Naive thymus-derived CD4-positive, alpha-beta T cell (primary cell): ENCODE data around the gene ELFN2. TPM values are rescaled to one million over a fixed set of nuclear protein-coding genes. Genes with fewer than 3 reads are reported as not detected.

Experiments
- ATAC-seq: fragments of 150-1000 bp; cut with Tn5 transposase; 2 replicates; pipeline ENCODE4 v1.10.0; 2021; ENCODE audit warnings: mild to moderate bottlenecking, moderate library complexity
- CTCF ChIA-PET: fragments of 350-600 bp; sonication (Branson Sonifier 250); formaldehyde crosslinking; loops from one replicate; lab custom pipeline; 2021; ENCODE audit warnings: antibody characterized with exemption; lab: Charles Lee
- POLR2A ChIA-PET: fragments of 350-600 bp; sonication (Branson Sonifier 250); formaldehyde crosslinking; loops from one replicate; lab custom pipeline; 2021; ENCODE audit warnings: antibody characterized with exemption, inconsistent platforms; lab: Charles Lee
- DNase-seq, 9 donors: peaks; one replicate each; pipeline versions ENCODE4 v3.0.0 to v3.0.0-alpha.2; 2020 to 2022; ENCODE audit warnings: mixed read lengths in 1 of 9
- H3K27ac ChIP-seq: one replicate; pipeline ENCODE4 v1.7.0; 2013; ENCODE audit warnings: mild to moderate bottlenecking, low read depth, low read length, moderate library complexity
- H3K27me3 ChIP-seq, 2 donors: one replicate each; pipeline ENCODE4 v1.7.0; 2013; ENCODE audit warnings: low read length in 2 of 2, mild to moderate bottlenecking in 2 of 2, moderate library complexity in 2 of 2; ENCODE audit not compliant: control insufficient read depth in 2 of 2, insufficient read depth in 2 of 2
- H3K36me3 ChIP-seq, 3 experiments: 1 replicate in 2 of 3; 2 replicates in 1 of 3; pipeline ENCODE4 v1.7.0; 2013; ENCODE audit warnings: low read length in 3 of 3, mild to moderate bottlenecking in 3 of 3, moderate library complexity in 1 of 3; ENCODE audit not compliant: insufficient read depth in 3 of 3, control insufficient read depth in 2 of 3
- H3K4me1 ChIP-seq, 2 donors: one replicate each; pipeline ENCODE4 v1.7.0; 2013; ENCODE audit warnings: low read length in 2 of 2, mild to moderate bottlenecking in 2 of 2, moderate library complexity in 1 of 2; ENCODE audit not compliant: control insufficient read depth in 2 of 2, insufficient read depth in 2 of 2
- H3K4me3 ChIP-seq: 2 replicates; pipeline ENCODE4 v1.7.0; 2013; ENCODE audit warnings: mild to moderate bottlenecking, low read length
- H3K9me3 ChIP-seq, 3 experiments: 1 replicate in 2 of 3; 2 replicates in 1 of 3; pipeline ENCODE4 v1.7.0; 2013; ENCODE audit warnings: low read length in 3 of 3; ENCODE audit not compliant: control insufficient read depth in 2 of 3
- H3K27ac Mint-ChIP-seq, 9 donors: one replicate each; pipeline ENCODE4 v1.8.0; 2020 to 2022; ENCODE audit warnings: mixed read lengths in 9 of 9, mild to moderate bottlenecking in 8 of 9, moderate library complexity in 5 of 9, inconsistent platforms in 2 of 9
- H3K27me3 Mint-ChIP-seq, 5 donors: one replicate each; pipeline ENCODE4 v1.8.0; 2021 to 2022; ENCODE audit warnings: mixed read lengths in 5 of 5, mild to moderate bottlenecking in 1 of 5
- H3K36me3 Mint-ChIP-seq, 5 donors: one replicate each; pipeline ENCODE4 v1.8.0; 2020 to 2022; ENCODE audit warnings: mixed read lengths in 5 of 5, mild to moderate bottlenecking in 3 of 5, inconsistent platforms in 1 of 5
- H3K4me1 Mint-ChIP-seq, 7 donors: one replicate each; pipeline ENCODE4 v1.8.0; 2020 to 2022; ENCODE audit warnings: mixed read lengths in 7 of 7, mild to moderate bottlenecking in 3 of 7, inconsistent platforms in 1 of 7
- H3K4me3 Mint-ChIP-seq, 10 donors: one replicate each; pipeline ENCODE4 v1.8.0; 2020 to 2022; ENCODE audit warnings: mild to moderate bottlenecking in 10 of 10, mixed read lengths in 10 of 10, moderate library complexity in 6 of 10, inconsistent platforms in 2 of 10
- H3K9me3 Mint-ChIP-seq, 11 donors: one replicate each; pipeline ENCODE4 v1.8.0; 2020 to 2022; ENCODE audit warnings: mixed read lengths in 11 of 11, mild to moderate bottlenecking in 4 of 11, inconsistent platforms in 1 of 11, moderate library complexity in 1 of 11
- intact Hi-C, 2 donors: fragments of 100-400 bp; cut with micrococcal nuclease; formaldehyde crosslinking; loops; one replicate each; pipeline ENCODE4 v1.15.1; 2023
- polyA plus RNA-seq, 2 donors: library from polyadenylated mRNA; unstranded; fragments of 300-500 nt; fragmentation: Illumina TruSeq; gene quantifications; one replicate each; pipeline ENCODE4 v1.2.3, GENCODE V29; 2021
- total RNA-seq, 6 experiments: library from RNA in 5 of 6; stranded (reverse) in 5 of 6; gene quantifications; 1 replicate in 5 of 6; 2 replicates in 1 of 6; pipeline ENCODE4 v1.2.3 and lab custom pipeline; 2021 to 2026

ELFN2 gene
- total and polyA plus RNA-seq, 7 experiments from 2014 or later, result 0.10 to 0.66 (median 0.57) TPM; not detected in 2

DNA sequence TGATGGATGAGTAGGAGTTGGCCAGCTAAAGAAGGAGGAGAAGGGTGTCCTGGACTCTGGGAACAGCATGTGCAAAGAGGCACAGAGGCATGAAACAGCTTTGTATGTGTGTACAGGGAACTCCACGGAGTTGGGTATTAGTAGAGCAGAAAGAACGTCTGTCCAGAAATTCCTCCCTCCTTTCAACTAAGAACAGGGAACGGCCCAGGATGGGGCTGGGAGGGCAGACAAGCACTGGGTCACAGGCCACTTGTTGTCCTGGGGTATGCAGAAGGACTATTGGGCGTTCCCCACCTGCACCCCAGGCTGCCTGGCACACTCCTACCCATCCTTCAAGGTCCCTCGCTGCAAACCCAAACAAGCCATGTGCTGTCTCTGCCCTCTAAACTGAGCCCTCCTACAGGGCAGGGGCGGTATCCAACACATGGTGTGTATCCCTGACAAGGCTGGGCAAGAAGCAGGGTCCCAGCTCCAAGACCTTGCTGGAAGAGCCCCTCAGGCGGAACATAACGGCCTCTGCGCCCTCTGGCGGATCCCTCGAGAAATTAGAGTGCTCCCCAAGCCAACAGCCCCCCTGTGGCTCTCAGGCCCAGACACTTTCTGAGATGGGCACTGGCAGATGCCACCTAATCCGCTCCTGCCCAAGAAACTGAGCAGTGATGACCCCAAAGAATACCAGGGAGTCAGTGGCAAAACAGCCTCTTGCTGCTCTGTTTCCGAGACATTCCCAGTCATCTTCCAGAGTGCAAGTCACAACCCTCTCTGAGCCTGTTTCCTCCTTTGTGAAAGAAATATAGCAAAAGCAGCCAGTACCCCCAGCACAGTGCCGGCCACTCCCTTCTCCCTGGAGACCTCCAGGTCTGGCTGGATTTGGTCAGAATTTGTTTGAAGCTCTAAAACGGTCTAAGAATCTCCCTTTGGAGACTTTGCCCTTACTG, 1.6 kb upstream of the ELFN2 start:
- Mint-ChIP-seq H3K4me1 (peaks cover 0 to 25% (median 0%) of the 10 kb centered on the region in 7 donors), H3K27me3 (peaks cover 42 to 62% (median 52%) of the 10 kb centered on the region in 5 donors), H3K9me3 (peaks cover 0 to 8% (median 0%) of the 10 kb centered on the region in 11 donors), H3K36me3 (peaks cover 0 to 11% (median 0%) of the 10 kb centered on the region in 5 donors), H3K4me3 (peak overlapping the region in 8 of 10 donors; percentile 24 to 79 (median 40)), H3K27ac (no peak overlapping the region)
- ChIA-PET CTCF (interaction anchor here (0.5 to 4.1 kb wide), 17 partner anchors 9 to 765 kb away, joined by 3 to 33 read pairs (median 5); partner anchors contain the start of genes CYTH4 and MFNG), POLR2A (interaction anchor here (0.6 to 1.5 kb wide), 2 partner anchors 119 to 358 kb away, joined by 3 read pairs; no protein-coding TSS in a partner anchor)
- intact Hi-C loops, result loop anchor here (1.0 to 10.0 kb wide), 3 partner anchors 112 to 354 kb away; no protein-coding TSS in a partner anchor
- H3K9me3 ChIP-seq, result no peaks in the 10 kb centered on the region
- H3K36me3 ChIP-seq, result no peaks in the 10 kb centered on the region
- DNase-seq, result peak; percentile 23 to 64 (median 54)
- no peak overlapping the region for H3K4me3 ChIP-seq
- peak; percentile 69 for ATAC-seq
- H3K27me3 ChIP-seq, result peaks cover 12 to 14% of the 10 kb centered on the region in 2 donors
- H3K27ac ChIP-seq, result no peak overlapping the region
- peaks cover 5 to 8% of the 10 kb centered on the region in 2 donors for H3K4me1 ChIP-seq

- peaks cover 42 to 62% (median 52%) of the 10 kb centered on the region in 5 donors for H3K27me3 Mint-ChIP-seq
Observed at GRCh38 chr22:37427711-37428635, 694 bp upstream of the ELFN2 start.

GRCh38 chr22:37426706-37427134, 559 bp downstream of the ELFN2 start:
- DNase-seq (no peak), ATAC-seq (no peak)
- POLR2A ChIA-PET, result no interaction called here
- peaks cover 0 to 1% (median 0%) of the 10 kb centered on the region in 11 donors for H3K9me3 Mint-ChIP-seq
- Histone ChIP-seq H3K27me3 (peaks cover 12 to 14% of the 10 kb centered on the region in 2 donors), H3K4me1 (peaks cover 5 to 8% of the 10 kb centered on the region in 2 donors), H3K4me3 (peak overlapping the region; percentile 9), H3K27ac (no peak overlapping the region), H3K9me3 (no peaks in the 10 kb centered on the region), H3K36me3 (no peaks in the 10 kb centered on the region)
- peak overlapping the region in 9 of 10 donors; percentile 21 to 79 (median 63) for H3K4me3 Mint-ChIP-seq
- no peak overlapping the region for H3K27ac Mint-ChIP-seq
- CTCF ChIA-PET, result interaction anchor here (0.7 kb wide), 1 partner anchor 47 kb away, joined by 3 read pairs; no protein-coding TSS in a partner anchor
- H3K4me1 Mint-ChIP-seq, result peaks cover 0 to 14% (median 0%) of the 10 kb centered on the region in 7 donors
- peaks cover 36 to 61% (median 45%) of the 10 kb centered on the region in 5 donors for H3K27me3 Mint-ChIP-seq
- intact Hi-C loops, result loop anchor here in 1 of 2 donors (10.0 kb wide), 1 partner anchor 352 kb away; no protein-coding TSS in a partner anchor
- peaks cover 0 to 3% (median 0%) of the 10 kb centered on the region in 5 donors for H3K36me3 Mint-ChIP-seq

More at GRCh38 chr22:37427711-37428635, 694 bp upstream of the ELFN2 start:
- peak overlapping the region; percentile 24 to 79 (median 50) for H3K4me3 Mint-ChIP-seq
- Histone ChIP-seq H3K27me3 (peaks cover 12 to 14% of the 10 kb centered on the region in 2 donors), H3K4me1 (peaks cover 5 to 8% of the 10 kb centered on the region in 2 donors), H3K9me3 (no peaks in the 10 kb centered on the region), H3K27ac (no peak overlapping the region), H3K36me3 (no peaks in the 10 kb centered on the region), H3K4me3 (no peak overlapping the region)
- H3K36me3 Mint-ChIP-seq, result peaks cover 0 to 11% (median 0%) of the 10 kb centered on the region in 5 donors
- H3K4me1 Mint-ChIP-seq, result peaks cover 0 to 25% (median 0%) of the 10 kb centered on the region in 7 donors
- ATAC-seq (no peak), DNase-seq (no peak)
- no peak overlapping the region for H3K27ac Mint-ChIP-seq
- ChIA-PET CTCF (interaction anchor here (0.5 to 4.1 kb wide), 10 partner anchors 10 to 764 kb away, joined by 3 to 33 read pairs (median 6); partner anchors contain the start of gene CYTH4), POLR2A (interaction anchor here (0.7 to 1.5 kb wide), 2 partner anchors 44 to 118 kb away, joined by 3 read pairs; no protein-coding TSS in a partner anchor)
- intact Hi-C loops, result loop anchor here in 1 of 2 donors (10.0 kb wide), 1 partner anchor 353 kb away; no protein-coding TSS in a partner anchor
- peaks cover 0 to 8% (median 0%) of the 10 kb centered on the region in 11 donors for H3K9me3 Mint-ChIP-seq

- Histone ChIP-seq H3K36me3 (no peaks in the 10 kb centered on the region), H3K4me3 (no peak overlapping the region), H3K4me1 (peaks cover 5 to 8% of the 10 kb centered on the region in 2 donors), H3K27me3 (peaks cover 12 to 14% of the 10 kb centered on the region in 2 donors), H3K9me3 (no peaks in the 10 kb centered on the region), H3K27ac (no peak overlapping the region)
- Mint-ChIP-seq H3K27ac (no peak overlapping the region), H3K4me1 (peaks cover 0 to 14% (median 0%) of the 10 kb centered on the region in 7 donors), H3K27me3 (peaks cover 38 to 68% (median 45%) of the 10 kb centered on the region in 5 donors), H3K4me3 (peak overlapping the region in 8 of 10 donors; percentile 33 to 79 (median 66)), H3K9me3 (peaks cover 0 to 1% (median 0%) of the 10 kb centered on the region in 11 donors), H3K36me3 (peaks cover 0 to 3% (median 0%) of the 10 kb centered on the region in 5 donors)
- no peak for DNase-seq
- POLR2A ChIA-PET, result no interaction called here
- ATAC-seq, result no peak
- intact Hi-C loops, result loop anchor here in 1 of 2 donors (10.0 kb wide), 1 partner anchor 351 kb away; no protein-coding TSS in a partner anchor
- CTCF ChIA-PET, result interaction anchor here (0.7 to 0.8 kb wide), 3 partner anchors 23 to 93 kb away, joined by 3 read pairs; no protein-coding TSS in a partner anchor
Observed at GRCh38 chr22:37425800-37426705, 1.2 kb downstream of the ELFN2 start.

GRCh38 chr22:37425369-37425768, 1.9 kb downstream of the ELFN2 start:
- H3K36me3 ChIP-seq, result no peaks in the 10 kb centered on the region
- no peaks in the 10 kb centered on the region for H3K9me3 ChIP-seq
- no peak overlapping the region for H3K4me3 ChIP-seq
- Mint-ChIP-seq H3K9me3 (no peaks in the 10 kb centered on the region), H3K36me3 (peaks cover 0 to 1% (median 0%) of the 10 kb centered on the region in 5 donors), H3K4me3 (peak overlapping the region in 1 of 10 donors; percentile 79), H3K27ac (peak overlapping the region in 1 of 9 donors; percentile 2), H3K27me3 (peaks cover 38 to 73% (median 45%) of the 10 kb centered on the region in 5 donors), H3K4me1 (peaks cover 3 to 20% (median 4%) of the 10 kb centered on the region in 7 donors)
- H3K27me3 ChIP-seq, result peaks cover 12 to 14% of the 10 kb centered on the region in 2 donors
- DNase-seq, result no peak
- no peak for ATAC-seq
- ChIA-PET POLR2A (no interaction called here), CTCF (interaction anchor here (0.8 kb wide), 1 partner anchor 23 kb away, joined by 3 read pairs; no protein-coding TSS in a partner anchor)
- H3K27ac ChIP-seq, result no peak overlapping the region
- intact Hi-C loops, result loop anchor here in 1 of 2 donors (10.0 kb wide), 1 partner anchor 351 kb away; no protein-coding TSS in a partner anchor
- peaks cover 10 to 11% of the 10 kb centered on the region in 2 donors for H3K4me1 ChIP-seq
